Dermis microvascular lymphatic vessel endothelial cell (primary cell): ENCODE data around the gene C19orf25. TPM values are rescaled to one million over a fixed set of nuclear protein-coding genes. Genes with fewer than 3 reads are reported as not detected.
"Not testable (repeated sequence)": the region's sequence is repeated elsewhere in the genome, so short reads cannot be mapped to it uniquely, and the experiment has no call there.

Experiments
- DNase-seq, 2 donors: peaks; one replicate each; pipeline versions ENCODE4 v3.0.0 to v3.0.0-alpha.2; 2010; ENCODE audit warnings: low read depth in 2 of 2
- total RNA-seq: library from RNA; depleted of rRNA; stranded (reverse); fragments of >200 nt; gene quantifications from 2 replicates; pipeline ENCODE4 v1.2.1, GENCODE V29; 2014

The C19orf25 gene
- total RNA-seq, 1 donor from 2014 or later: 15.4 TPM

GRCh38 chr19:1481893-1482360 is 2.9 kb upstream of the C19orf25 start:
- no peak for DNase-seq

- no peak for DNase-seq
Observed at GRCh38 chr19:1481224-1481892, 2.3 kb upstream of the C19orf25 start.

GRCh38 chr19:1477056-1477455 is 2.0 kb downstream of the C19orf25 start:
- not testable (repeated sequence) for DNase-seq

- DNase-seq: no peak
Observed at GRCh38 chr19:1475751-1476437, 3.1 kb downstream of the C19orf25 start.

GRCh38 chr19:1474765-1475351 is 4.2 kb downstream of the C19orf25 start:
- no peak for DNase-seq

- DNase-seq: no peak
Observed at GRCh38 chr19:1474011-1474764, 4.8 kb downstream of the C19orf25 start.

GRCh38 chr19:1473085-1473851 is 5.7 kb downstream of the C19orf25 start:
- DNase-seq: no peak

- no peak for DNase-seq
Observed at GRCh38 chr19:1472231-1473084, 6.6 kb downstream of the C19orf25 start.

- DNase-seq: no peak
Observed at GRCh38 chr19:1471515-1472160, 7.4 kb downstream of the C19orf25 start.

- DNase-seq: no peak
Observed at GRCh38 chr19:1471010-1471514, 8.0 kb downstream of the C19orf25 start.

GRCh38 chr19:1470305-1471009 is 8.6 kb downstream of the C19orf25 start:
- DNase-seq: no peak

GRCh38 chr19:1470055-1470304 is 9.0 kb downstream of the C19orf25 start:
- DNase-seq: no peak

GRCh38 chr19:1469255-1470054 is 9.6 kb downstream of the C19orf25 start:
- no peak for DNase-seq

- no peak for DNase-seq
Observed at GRCh38 chr19:1468821-1469254, 10.2 kb downstream of the C19orf25 start.

GRCh38 chr19:1468274-1468820 is 10.7 kb downstream of the C19orf25 start:
- no peak for DNase-seq

GRCh38 chr19:1467490-1468273 is 11.3 kb downstream of the C19orf25 start:
- no peak for DNase-seq

- DNase-seq: no peak
Observed at GRCh38 chr19:1467215-1467489, 11.9 kb downstream of the C19orf25 start.
